NAMALWA (cell line): ENCODE measurements around the gene TMEM131.
"Not testable (repeated sequence)": the region's sequence is repeated elsewhere in the genome, so short reads cannot be mapped to it uniquely, and the experiment has no call there.

Experiments used
- DNase-seq: peaks from one replicate; pipeline ENCODE4 v3.0.0-alpha.2; 2015; ENCODE audit warnings: low spot score

The TMEM131 gene

GRCh38 chr2:97724501-97724900 lies 271.2 kb downstream of the TMEM131 start:
- no peak for DNase-seq

GRCh38 chr2:97724073-97724410 lies 271.7 kb downstream of the TMEM131 start:
- DNase-seq: no peak

- DNase-seq: no peak
Observed at GRCh38 chr2:97723156-97724072, 272.3 kb downstream of the TMEM131 start.

GRCh38 chr2:97722227-97722626 lies 273.5 kb downstream of the TMEM131 start:
- no peak for DNase-seq

- DNase-seq: no peak
Observed at GRCh38 chr2:97720746-97721145, 275.0 kb downstream of the TMEM131 start.

- no peak for DNase-seq
Observed at GRCh38 chr2:97719362-97720155, 276.2 kb downstream of the TMEM131 start.

GRCh38 chr2:97718942-97719341 lies 276.8 kb downstream of the TMEM131 start:
- peak; percentile 15 for DNase-seq

GRCh38 chr2:97718051-97718882 lies 277.5 kb downstream of the TMEM131 start:
- DNase-seq: peak; percentile 51

GRCh38 chr2:97717613-97717995 lies 278.1 kb downstream of the TMEM131 start:
- DNase-seq: no peak

- DNase-seq: no peak
Observed at GRCh38 chr2:97716695-97717612, 278.8 kb downstream of the TMEM131 start.

- no peak for DNase-seq
Observed at GRCh38 chr2:97715951-97716694, 279.6 kb downstream of the TMEM131 start.

- DNase-seq: no peak
Observed at GRCh38 chr2:97714950-97715652, 280.6 kb downstream of the TMEM131 start.

GRCh38 chr2:97714084-97714949 lies 281.4 kb downstream of the TMEM131 start:
- no peak for DNase-seq

- DNase-seq: no peak
Observed at GRCh38 chr2:97713296-97714083, 282.3 kb downstream of the TMEM131 start, which contains the start of gene ZAP70. TSS of gene ZAP70 (plus strand) at chr2:97713576. CDS start at chr2:97724037, 10,461 bp downstream.

- DNase-seq: no peak
Observed at GRCh38 chr2:97712693-97713295, 283.0 kb downstream of the TMEM131 start.

- DNase-seq: not testable (repeated sequence)
Observed at GRCh38 chr2:97712175-97712574, 283.6 kb downstream of the TMEM131 start.

- DNase-seq: no peak
Observed at GRCh38 chr2:97711394-97711711, 284.4 kb downstream of the TMEM131 start.

- DNase-seq: no peak
Observed at GRCh38 chr2:97708608-97709007, 287.1 kb downstream of the TMEM131 start.
